D721Med (cell line): Measurements from ENCODE around the gene SLC17A5.
"Not testable (repeated sequence)": the region's sequence is repeated elsewhere in the genome, so short reads cannot be mapped to it uniquely, and the experiment has no call there.

Source experiments
- DNase-seq: peaks from one replicate; pipeline ENCODE4 v3.0.0; 2011; ENCODE audit warnings: low spot score; ENCODE audit not compliant: insufficient read length
- FAIRE-seq: peaks from 2 replicates; lab custom pipeline; 2011; peaks lifted over from hg19 to GRCh38; lab: Jason Lieb, UNC
- CTCF ChIP-seq: IDR thresholded peaks from 2 replicates; pipeline ENCODE4 v1.5.1; 2012; ENCODE audit warnings: mild to moderate bottlenecking, control low read depth; ENCODE audit not compliant: insufficient read depth; ENCODE audit errors: missing control alignments

Gene SLC17A5

GRCh38 chr6:73695619-73696421 lies 42.0 kb upstream of the SLC17A5 start, which contains the start of gene CD109:
TSS of gene CD109 (plus strand) at chr6:73696203. CDS start at chr6:73696216, 13 bp downstream.
- FAIRE-seq (no peak), DNase-seq (peak; percentile 24)
- TF ChIP-seq CTCF = no peak

- FAIRE-seq (no peak), DNase-seq (no peak)
- TF ChIP-seq CTCF = no peak
Observed at GRCh38 chr6:73694711-73695411, 41.1 kb upstream of the SLC17A5 start.

GRCh38 chr6:73691512-73691911 lies 37.7 kb upstream of the SLC17A5 start:
- FAIRE-seq (no peak), DNase-seq (no peak)
- TF ChIP-seq CTCF = no peak

GRCh38 chr6:73690056-73690455 lies 36.3 kb upstream of the SLC17A5 start:
- DNase-seq = no peak
- FAIRE-seq = no peak
- no peak for TF ChIP-seq CTCF

DNA sequence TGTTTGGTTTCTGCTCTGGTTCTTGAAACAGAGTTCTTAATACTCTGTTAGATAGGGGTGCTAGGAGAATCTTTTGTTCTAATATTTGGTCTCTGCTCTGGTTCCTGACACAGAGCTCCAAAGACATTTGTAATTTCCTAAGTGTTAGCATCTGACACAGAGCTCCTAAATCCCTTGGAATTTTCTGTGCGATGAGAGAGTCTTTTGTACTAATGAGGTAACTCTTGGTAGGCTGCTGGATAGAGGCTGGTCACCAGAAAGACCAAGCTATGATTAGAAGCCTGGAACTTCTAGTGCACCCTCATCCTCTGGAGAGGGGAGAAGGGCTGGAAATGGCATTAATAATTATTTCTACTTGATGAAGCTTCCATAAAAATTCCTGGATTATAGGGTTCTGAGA lies 34.6 kb upstream of the SLC17A5 start:
- DNase-seq (no peak), FAIRE-seq (no peak)
- no peak for TF ChIP-seq CTCF

GRCh38 chr6:73683574-73683973 lies 29.8 kb upstream of the SLC17A5 start:
- DNase-seq, FAIRE-seq: not testable (repeated sequence)

- TF ChIP-seq CTCF = no peak
- DNase-seq = no peak
- FAIRE-seq = no peak
Observed at GRCh38 chr6:73680289-73680918, 26.6 kb upstream of the SLC17A5 start.

GRCh38 chr6:73679846-73680245 lies 26.1 kb upstream of the SLC17A5 start:
- not testable (repeated sequence) for FAIRE-seq, DNase-seq
